Mammary epithelial cell (primary cell): ENCODE data around the gene RBP4.

Source experiments
- EZH2 ChIP-seq: IDR thresholded peaks from 2 replicates; pipeline ENCODE4 v1.6.1; 2012; ENCODE audit warnings: low read length, inconsistent platforms, borderline replicate concordance
- TF ChIP-seq, protein P1 (sequence below), 2 donors: IDR thresholded peaks in 1 of 2; conservative IDR thresholded peaks in 1 of 2; 2 replicates each; pipeline ENCODE4 v1.5.1; 2011 to 2012; ENCODE audit warnings: inconsistent platforms in 2 of 2, low read length in 2 of 2, mild to moderate bottlenecking in 2 of 2, control low read depth in 1 of 2, low read depth in 1 of 2; ENCODE audit not compliant: insufficient read depth in 1 of 2; ENCODE audit errors: extremely low read depth in 1 of 2

DNA sequence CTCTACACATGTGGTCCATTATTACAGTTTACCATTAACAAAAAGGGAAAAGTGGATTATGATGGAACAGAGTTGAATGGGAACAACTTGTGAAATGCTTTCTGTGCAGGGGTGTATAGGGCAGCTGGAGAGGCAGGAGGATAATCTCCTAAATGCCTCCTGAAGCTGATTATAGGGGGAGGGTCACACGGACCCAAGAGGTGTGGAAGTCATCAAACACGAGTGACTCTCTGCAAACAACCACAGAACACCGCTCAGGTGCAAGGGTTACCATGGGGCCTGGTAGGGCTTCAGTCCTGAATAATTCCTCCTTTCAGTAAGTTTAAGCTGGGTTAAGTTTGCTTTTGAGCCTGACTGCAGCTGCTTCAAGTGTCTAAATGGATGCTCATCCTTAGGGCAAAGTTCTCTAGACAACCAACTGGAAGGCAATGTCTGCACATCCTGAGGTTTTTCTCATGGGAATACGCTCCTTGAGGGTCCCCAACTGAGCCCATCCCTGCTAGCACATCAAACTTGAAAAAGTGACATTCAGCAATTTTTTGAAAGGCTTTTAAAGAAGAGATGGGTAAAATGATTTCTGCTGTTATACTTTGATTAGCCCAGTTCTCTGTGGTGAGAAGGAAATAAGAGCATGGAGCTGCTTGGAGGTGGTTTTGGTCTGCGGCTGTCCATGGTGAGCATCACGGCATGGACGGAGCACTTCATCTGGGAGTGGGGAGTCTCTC lies 13.2 kb upstream of the RBP4 start:
- TF ChIP-seq, protein P1, sequence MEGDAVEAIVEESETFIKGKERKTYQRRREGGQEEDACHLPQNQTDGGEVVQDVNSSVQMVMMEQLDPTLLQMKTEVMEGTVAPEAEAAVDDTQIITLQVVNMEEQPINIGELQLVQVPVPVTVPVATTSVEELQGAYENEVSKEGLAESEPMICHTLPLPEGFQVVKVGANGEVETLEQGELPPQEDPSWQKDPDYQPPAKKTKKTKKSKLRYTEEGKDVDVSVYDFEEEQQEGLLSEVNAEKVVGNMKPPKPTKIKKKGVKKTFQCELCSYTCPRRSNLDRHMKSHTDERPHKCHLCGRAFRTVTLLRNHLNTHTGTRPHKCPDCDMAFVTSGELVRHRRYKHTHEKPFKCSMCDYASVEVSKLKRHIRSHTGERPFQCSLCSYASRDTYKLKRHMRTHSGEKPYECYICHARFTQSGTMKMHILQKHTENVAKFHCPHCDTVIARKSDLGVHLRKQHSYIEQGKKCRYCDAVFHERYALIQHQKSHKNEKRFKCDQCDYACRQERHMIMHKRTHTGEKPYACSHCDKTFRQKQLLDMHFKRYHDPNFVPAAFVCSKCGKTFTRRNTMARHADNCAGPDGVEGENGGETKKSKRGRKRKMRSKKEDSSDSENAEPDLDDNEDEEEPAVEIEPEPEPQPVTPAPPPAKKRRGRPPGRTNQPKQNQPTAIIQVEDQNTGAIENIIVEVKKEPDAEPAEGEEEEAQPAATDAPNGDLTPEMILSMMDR (conservative IDR thresholded peaks at IDR 0.05 in 1 of 2, IDR thresholded peaks at IDR 0.05 in 1 of 2; ENCODE audit: extremely low read depth in 1 of 2, insufficient read depth in 1 of 2, low read depth in 1 of 2, low read length in 2 of 2) = no peak
- no peak for TF ChIP-seq EZH2
